Duodenal mucosa (tissue), 2 donors: Measurements from ENCODE around the gene MRPL12.
A peak's percentile ranks its signal among the peaks of the same experiment; 100 is the strongest.
"Not testable (repeated sequence)": the region's sequence is repeated elsewhere in the genome, so short reads cannot be mapped to it uniquely, and the experiment has no call there.

Experiments
- H3K27ac ChIP-seq: one replicate; pipeline ENCODE4 v1.7.0; 2013; ENCODE audit warnings: low read depth, low read length
- H3K27me3 ChIP-seq, 2 donors: one replicate each; pipeline ENCODE4 v1.7.0; 2013; ENCODE audit warnings: low read length in 2 of 2, control low read depth in 1 of 2; ENCODE audit not compliant: insufficient read depth in 2 of 2, control insufficient read depth in 1 of 2
- H3K36me3 ChIP-seq, 2 donors: one replicate each; pipeline ENCODE4 v1.7.0; 2013; ENCODE audit warnings: low read length in 2 of 2, control low read depth in 1 of 2; ENCODE audit not compliant: insufficient read depth in 2 of 2, control insufficient read depth in 1 of 2
- H3K4me1 ChIP-seq, 2 donors: one replicate each; pipeline ENCODE4 v1.7.0; 2013; ENCODE audit warnings: low read length in 2 of 2, control low read depth in 1 of 2; ENCODE audit not compliant: insufficient read depth in 2 of 2, control insufficient read depth in 1 of 2
- H3K4me3 ChIP-seq, 2 donors: one replicate each; pipeline ENCODE4 v1.7.0; 2013; ENCODE audit warnings: low read length in 2 of 2, low read depth in 1 of 2
- H3K9ac ChIP-seq, 2 donors: one replicate each; pipeline ENCODE4 v1.7.0; 2013; ENCODE audit warnings: low read length in 2 of 2, low read depth in 1 of 2
- H3K9me3 ChIP-seq, 2 donors: one replicate each; pipeline ENCODE4 v1.7.0; 2013; ENCODE audit warnings: low read length in 2 of 2, control low read depth in 1 of 2; ENCODE audit not compliant: control insufficient read depth in 1 of 2

The MRPL12 gene

GRCh38 chr17:81666092-81666341 is 37.1 kb upstream of the MRPL12 start:
- Histone ChIP-seq H3K9ac (peak overlapping the region; percentile 69 to 91), H3K27ac (peak overlapping the region; percentile 64), H3K27me3 (no peaks in the 10 kb centered on the region), H3K9me3 (no peaks in the 10 kb centered on the region), H3K4me3 (peak overlapping the region; percentile 72 to 89), H3K36me3 (peaks cover under 1 to 31% of the 10 kb centered on the region in 2 donors), H3K4me1 (peaks cover 14 to 16% of the 10 kb centered on the region in 2 donors)

GRCh38 chr17:81666342-81667191 is 36.6 kb upstream of the MRPL12 start, which contains the start of the genes CCDC137 and OXLD1:
Gene CCDC137, plus strand, starts transcription at chr17:81666737. Its CDS starts 30 bp downstream, at chr17:81666767.
Gene OXLD1, minus strand, starts transcription at chr17:81666605. Its CDS starts 28 bp downstream, at chr17:81666577.
- Histone ChIP-seq H3K27ac (peak within 1 kb of the TSS; percentile 64), H3K4me3 (peak within 1 kb of the TSS; percentile 72 to 89), H3K9ac (peak within 1 kb of the TSS; percentile 69 to 91), H3K27me3 (no peaks in the 10 kb centered on the region), H3K9me3 (no peaks in the 10 kb centered on the region), H3K36me3 (peaks cover 6 to 36% of the 10 kb centered on the region in 2 donors), H3K4me1 (peaks cover 14 to 16% of the 10 kb centered on the region in 2 donors)

- Histone ChIP-seq H3K27ac (no peak overlapping the region), H3K36me3 (peaks cover 12 to 48% of the 10 kb centered on the region in 2 donors), H3K4me3 (no peak overlapping the region), H3K9ac (peak overlapping the region in 1 of 2 donors; percentile 7), H3K4me1 (peaks cover 14 to 16% of the 10 kb centered on the region in 2 donors), H3K9me3 (no peaks in the 10 kb centered on the region), H3K27me3 (no peaks in the 10 kb centered on the region)
Observed at GRCh38 chr17:81667754-81668153, 35.4 kb upstream of the MRPL12 start.

GRCh38 chr17:81672504-81672903 is 30.7 kb upstream of the MRPL12 start:
- Histone ChIP-seq H3K4me3 (no peak overlapping the region), H3K27ac (no peak overlapping the region), H3K36me3 (peaks cover 12 to 55% of the 10 kb centered on the region in 2 donors), H3K4me1 (peaks cover 3 to 5% of the 10 kb centered on the region in 2 donors), H3K9me3 (no peaks in the 10 kb centered on the region), H3K9ac (no peak overlapping the region), H3K27me3 (no peaks in the 10 kb centered on the region)

GRCh38 chr17:81672954-81673353 is 30.2 kb upstream of the MRPL12 start:
- Histone ChIP-seq H3K27ac (no peak overlapping the region), H3K27me3 (no peaks in the 10 kb centered on the region), H3K9me3 (no peaks in the 10 kb centered on the region), H3K9ac (no peak overlapping the region), H3K4me1 (peaks cover 0 to under 1% of the 10 kb centered on the region in 2 donors), H3K36me3 (peaks cover 12 to 55% of the 10 kb centered on the region in 2 donors), H3K4me3 (no peak overlapping the region)

- no peaks in the 10 kb centered on the region for H3K4me1 ChIP-seq
- no peaks in the 10 kb centered on the region for H3K9me3 ChIP-seq
- peaks cover 12 to 51% of the 10 kb centered on the region in 2 donors for H3K36me3 ChIP-seq
- H3K9ac ChIP-seq = no peak overlapping the region
- H3K27me3 ChIP-seq = no peaks in the 10 kb centered on the region
- H3K4me3 ChIP-seq = no peak overlapping the region
- no peak overlapping the region for H3K27ac ChIP-seq
Observed at GRCh38 chr17:81673561-81674258, 29.5 kb upstream of the MRPL12 start.

GRCh38 chr17:81675515-81676221 is 27.5 kb upstream of the MRPL12 start:
- not testable (repeated sequence) for H3K27ac ChIP-seq, H3K9ac ChIP-seq, H3K9me3 ChIP-seq, H3K27me3 ChIP-seq, H3K4me1 ChIP-seq, H3K4me3 ChIP-seq
- peaks cover 15 to 36% of the 10 kb centered on the region in 2 donors for H3K36me3 ChIP-seq

- H3K9me3 ChIP-seq = no peaks in the 10 kb centered on the region
- H3K4me3 ChIP-seq = no peak overlapping the region
- no peaks in the 10 kb centered on the region for H3K27me3 ChIP-seq
- peaks cover 6 to 30% of the 10 kb centered on the region in 2 donors for H3K36me3 ChIP-seq
- H3K9ac ChIP-seq = no peak overlapping the region
- no peaks in the 10 kb centered on the region for H3K4me1 ChIP-seq
- no peak overlapping the region for H3K27ac ChIP-seq
Observed at GRCh38 chr17:81676906-81677305, 26.3 kb upstream of the MRPL12 start.

GRCh38 chr17:81680150-81680549 is 23.0 kb upstream of the MRPL12 start:
- H3K36me3 ChIP-seq = peaks cover 3 to 4% of the 10 kb centered on the region in 2 donors
- H3K27ac ChIP-seq = no peak overlapping the region
- no peaks in the 10 kb centered on the region for H3K9me3 ChIP-seq
- H3K4me1 ChIP-seq = peaks cover 8 to 18% of the 10 kb centered on the region in 2 donors
- no peaks in the 10 kb centered on the region for H3K27me3 ChIP-seq
- no peak overlapping the region for H3K9ac ChIP-seq
- H3K4me3 ChIP-seq = no peak overlapping the region

GRCh38 chr17:81681672-81682071 is 21.5 kb upstream of the MRPL12 start:
- Histone ChIP-seq H3K27ac (no peak overlapping the region), H3K4me1 (peaks cover 14 to 23% of the 10 kb centered on the region in 2 donors), H3K9ac (no peak overlapping the region), H3K27me3 (no peaks in the 10 kb centered on the region), H3K4me3 (no peak overlapping the region), H3K36me3 (peaks cover 14 to 16% of the 10 kb centered on the region in 2 donors), H3K9me3 (no peaks in the 10 kb centered on the region)
